HTERT RPE-1 (cell line): Measurements from ENCODE around the gene EIPR1.
"Not testable (repeated sequence)": the region's sequence is repeated elsewhere in the genome, so short reads cannot be mapped to it uniquely, and the experiment has no call there.

Source experiments
- in situ Hi-C: fragments of 300-500 bp; cut with MboI; formaldehyde crosslinking; loops from 4 replicates; pipeline ENCODE4 v1.14.3; 2020; ENCODE audit warnings: low sequenced_read_pairs

Gene EIPR1

DNA sequence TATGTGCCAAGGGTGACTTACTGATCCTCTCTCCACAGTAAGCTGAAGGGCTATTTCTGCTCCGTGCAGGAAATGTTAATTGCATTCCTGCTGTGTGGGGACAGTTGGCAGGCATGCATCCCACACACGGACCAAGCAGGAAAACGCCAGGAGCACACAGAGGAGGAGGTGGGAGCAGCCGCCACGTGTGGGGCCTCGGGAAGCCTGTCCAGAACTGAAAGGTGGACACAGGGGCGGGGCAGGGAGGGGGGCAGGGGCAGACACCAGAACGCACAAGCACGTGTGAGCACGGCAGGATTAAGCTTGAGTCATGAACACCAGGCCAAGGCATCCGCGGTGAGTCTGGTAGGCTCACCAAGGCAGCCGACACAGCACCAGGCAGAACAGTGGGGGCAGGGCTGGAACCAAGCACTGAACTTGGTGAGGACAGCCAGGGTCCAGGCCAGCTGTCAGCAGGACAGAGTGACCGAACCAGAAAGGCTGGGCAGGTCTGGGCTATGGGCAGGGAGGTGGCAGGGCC, 177.1 kb downstream of the EIPR1 start:
- in situ Hi-C loops, result no loop called here

DNA sequence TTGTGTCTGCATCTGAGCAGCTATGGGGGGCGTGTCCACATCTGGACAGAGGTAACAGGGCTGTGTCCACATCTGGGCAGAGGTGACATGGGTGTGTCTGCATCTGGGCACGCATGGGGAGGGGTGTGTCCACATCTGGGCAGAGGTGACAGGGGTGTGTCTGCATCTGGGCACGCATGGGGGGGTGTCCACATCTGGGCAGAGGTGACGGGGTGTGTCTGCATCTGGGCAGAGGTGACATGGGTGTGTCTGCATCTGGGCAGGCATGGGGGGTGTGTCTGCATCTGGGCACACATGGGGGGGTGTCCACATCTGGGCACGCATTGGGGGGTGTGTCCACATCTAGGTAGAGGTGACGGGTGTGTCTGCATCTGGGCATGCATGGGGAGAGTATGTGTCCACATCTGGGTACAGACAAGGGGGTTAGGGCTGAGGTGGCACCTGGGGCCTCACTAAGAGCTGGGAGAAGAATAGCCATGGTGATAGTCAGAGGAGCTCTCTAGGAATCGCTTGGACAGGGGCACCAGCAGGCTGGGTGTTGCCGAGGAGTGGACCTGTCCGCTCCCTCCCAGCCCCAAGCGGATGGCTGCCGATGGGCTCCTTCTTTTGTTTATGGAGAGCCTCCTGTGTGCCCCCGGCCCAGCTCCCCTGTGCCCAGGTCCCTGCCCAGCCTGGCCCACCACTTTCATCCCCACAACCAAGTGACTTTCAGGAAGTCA, 177.8 kb downstream of the EIPR1 start:
- in situ Hi-C loops, result no loop called here

DNA sequence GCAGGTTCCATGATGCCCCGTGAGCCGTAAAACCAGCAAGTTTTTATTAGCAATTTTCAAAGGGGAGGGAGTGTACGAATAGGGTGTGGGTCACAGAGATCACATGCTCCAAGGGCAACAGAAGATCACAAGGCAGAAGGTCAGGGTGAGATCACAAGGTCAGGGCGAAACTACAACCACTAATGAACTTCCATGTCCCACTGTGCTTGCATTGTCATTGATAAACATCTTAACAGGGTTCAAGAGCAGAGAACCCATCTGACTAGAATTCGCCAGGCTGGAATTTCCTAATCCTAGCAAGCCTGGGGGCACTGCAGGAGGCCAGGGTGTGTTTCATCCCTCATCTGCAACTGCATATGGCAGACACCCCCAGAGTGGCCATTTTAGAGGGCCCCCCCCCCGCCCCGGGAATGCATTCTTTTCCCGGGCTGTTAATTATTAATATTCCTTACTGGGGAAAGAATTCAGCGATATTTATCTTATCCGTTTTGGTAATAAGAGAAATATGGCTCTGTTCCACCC, 178.9 kb downstream of the EIPR1 start:
- in situ Hi-C loops, result not testable (repeated sequence)

DNA sequence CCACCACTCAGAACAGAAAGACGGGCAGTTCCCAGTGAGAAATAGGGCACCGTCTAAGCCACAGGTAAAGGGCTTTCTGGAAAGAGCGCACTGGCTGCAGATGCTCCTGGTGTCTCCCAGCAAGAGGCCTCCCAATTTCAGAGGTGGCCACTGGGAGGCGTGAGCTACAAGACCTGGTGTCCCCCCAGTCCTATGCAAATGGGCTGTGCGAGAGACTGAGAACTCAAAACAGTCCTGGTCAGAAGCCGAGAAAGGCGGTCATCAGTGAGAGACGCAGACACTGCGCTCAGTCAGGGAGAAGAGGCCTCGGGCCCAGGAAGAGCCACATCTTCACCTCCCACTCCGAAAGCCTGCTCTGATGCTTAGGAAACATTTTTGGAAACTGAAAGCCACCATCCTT, 179.5 kb downstream of the EIPR1 start:
- in situ Hi-C loops, result no loop called here

DNA sequence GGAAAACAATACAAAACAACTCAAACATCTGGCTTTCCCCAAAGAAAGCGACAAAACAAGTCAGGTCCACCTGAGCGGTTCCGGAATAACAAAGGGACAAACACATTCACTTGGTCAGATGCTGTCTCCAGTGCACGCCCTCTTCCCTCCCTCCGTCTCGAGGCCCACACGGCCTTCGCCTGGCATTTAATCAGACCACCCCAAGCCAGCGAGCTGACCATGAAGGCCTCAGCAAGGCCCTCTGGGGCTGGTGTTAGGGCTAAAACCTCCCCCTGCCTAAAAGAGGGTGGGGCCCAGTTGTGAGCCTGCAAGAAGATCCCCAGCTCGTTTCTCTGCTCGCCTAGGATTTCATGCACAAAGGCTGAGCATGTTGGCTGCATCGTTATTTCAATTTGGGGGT, 180.3 kb downstream of the EIPR1 start:
- in situ Hi-C loops, result no loop called here

GRCh38 chr2:3196716-3197115, 180.9 kb downstream of the EIPR1 start:
- in situ Hi-C loops, result no loop called here

DNA sequence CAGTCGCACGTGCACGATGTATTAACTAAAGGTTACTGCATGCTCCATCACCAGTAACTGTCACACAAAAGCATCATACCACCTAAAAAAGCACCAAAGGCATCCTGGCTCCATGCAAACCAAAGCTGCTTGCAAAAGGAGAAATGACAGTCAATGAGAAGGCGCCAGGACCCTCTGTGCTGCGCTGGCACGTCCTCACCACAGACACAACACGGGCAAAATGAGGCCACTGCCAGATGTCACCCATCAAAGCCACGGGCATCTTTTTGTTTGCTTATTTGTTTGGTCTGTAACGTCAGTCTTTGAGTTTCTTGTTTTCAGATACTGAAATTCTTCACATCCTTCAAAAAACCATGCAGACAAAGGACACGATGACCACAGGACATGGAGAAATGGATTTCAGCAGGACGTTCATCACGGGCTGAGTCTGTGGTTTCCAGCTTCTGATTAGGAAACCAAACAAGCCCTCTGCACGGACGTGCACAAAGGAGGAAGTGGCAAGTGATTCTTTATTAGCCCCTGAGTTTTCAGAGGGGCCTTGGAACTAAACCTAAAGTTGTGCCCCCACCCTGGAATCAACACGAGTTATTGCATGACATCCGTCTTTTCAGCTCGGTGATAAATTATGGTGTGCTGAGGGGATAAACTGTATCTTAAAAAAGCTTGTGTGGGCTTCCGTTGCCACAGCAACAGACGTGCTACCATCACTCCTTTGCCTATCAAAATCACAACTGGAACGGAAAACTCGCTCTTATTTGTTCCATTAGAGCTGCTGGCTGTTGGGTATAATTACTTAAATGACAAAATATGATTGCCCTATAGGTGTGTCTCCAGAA, 181.8 kb downstream of the EIPR1 start:
- in situ Hi-C loops, result no loop called here

DNA sequence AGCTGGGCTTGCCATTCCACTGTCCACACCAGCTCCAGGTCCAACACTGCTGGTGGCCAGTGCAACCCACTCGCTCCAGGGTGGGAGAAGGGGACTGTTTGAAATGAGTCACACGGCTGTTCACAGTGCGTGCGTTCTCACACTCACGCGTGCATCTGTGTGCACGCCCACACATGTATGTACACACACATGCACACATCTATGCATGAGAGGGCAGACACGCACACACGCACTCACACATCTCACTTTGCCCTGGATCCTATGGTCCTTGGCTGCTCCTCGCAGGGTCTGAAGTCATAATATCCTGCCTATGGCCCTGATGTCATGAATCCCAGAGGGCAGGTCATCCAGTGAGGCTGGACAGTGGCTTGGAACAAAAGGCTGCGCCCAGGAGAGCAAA, 182.8 kb downstream of the EIPR1 start:
- in situ Hi-C loops, result no loop called here

DNA sequence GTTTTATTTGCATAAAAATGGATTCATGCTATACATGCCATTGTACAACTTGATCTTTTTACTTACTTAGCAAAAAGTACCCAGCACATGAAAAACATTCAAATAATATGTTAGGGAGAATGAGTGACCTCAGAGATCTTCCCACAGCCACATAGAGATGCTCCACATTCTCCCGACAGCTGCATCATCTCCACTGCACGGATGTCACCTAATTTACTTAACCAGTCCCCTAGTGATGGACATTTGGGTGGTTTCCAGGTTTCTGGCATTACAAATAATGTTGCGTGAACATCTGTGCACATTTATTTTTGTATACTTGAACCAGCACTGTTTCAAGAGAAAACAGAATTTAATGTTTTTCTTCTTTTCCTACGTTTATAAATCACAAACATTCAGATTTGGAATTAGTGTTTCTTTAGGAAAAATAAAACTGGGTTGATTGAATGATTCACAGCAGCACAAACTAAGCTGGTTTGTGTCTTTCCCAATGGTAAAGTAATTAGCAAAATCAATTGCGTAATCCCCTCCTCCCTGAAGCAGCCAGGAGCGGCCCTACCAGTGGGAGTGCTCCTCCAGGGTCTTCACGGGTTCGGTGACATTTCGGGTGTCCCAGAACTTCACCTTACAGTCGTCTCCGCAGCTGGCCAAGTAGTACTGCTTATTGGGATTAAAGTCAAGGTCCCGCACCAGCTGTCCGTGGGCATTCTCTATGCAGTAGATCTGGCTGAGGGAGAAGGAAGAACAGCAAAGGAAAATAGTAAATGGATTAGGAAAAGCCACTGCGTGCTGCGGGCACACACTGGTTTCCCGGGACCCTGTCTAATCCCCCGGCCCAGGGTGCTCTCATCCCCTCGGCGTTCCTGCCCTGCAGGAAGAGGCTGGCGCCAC, 183.9 kb downstream of the EIPR1 start:
- in situ Hi-C loops, result no loop called here

- in situ Hi-C loops, result no loop called here
Observed at GRCh38 chr2:3192920-3193319, 184.7 kb downstream of the EIPR1 start.

GRCh38 chr2:3192281-3192818, 185.3 kb downstream of the EIPR1 start:
- in situ Hi-C loops, result no loop called here

DNA sequence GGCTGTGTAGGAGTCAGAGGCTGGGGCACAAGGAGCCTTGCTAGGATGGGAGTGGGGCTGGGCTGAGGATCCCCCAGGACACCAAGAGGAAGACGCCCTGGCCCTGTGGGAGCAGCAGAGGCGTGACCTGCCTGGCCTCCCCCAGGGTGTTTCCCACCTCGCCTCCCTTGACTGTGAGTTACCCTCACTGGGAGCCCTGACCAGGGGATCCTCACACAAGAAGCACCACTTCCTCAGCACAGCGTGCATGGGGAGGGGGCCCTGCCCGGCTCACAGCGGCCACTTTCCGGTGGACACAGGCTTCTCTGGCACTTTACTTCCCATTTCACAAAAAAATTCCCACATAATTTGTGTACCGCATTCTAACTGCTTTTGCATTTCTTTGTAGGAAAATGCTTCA, 187.7 kb downstream of the EIPR1 start:
- in situ Hi-C loops, result no loop called here

DNA sequence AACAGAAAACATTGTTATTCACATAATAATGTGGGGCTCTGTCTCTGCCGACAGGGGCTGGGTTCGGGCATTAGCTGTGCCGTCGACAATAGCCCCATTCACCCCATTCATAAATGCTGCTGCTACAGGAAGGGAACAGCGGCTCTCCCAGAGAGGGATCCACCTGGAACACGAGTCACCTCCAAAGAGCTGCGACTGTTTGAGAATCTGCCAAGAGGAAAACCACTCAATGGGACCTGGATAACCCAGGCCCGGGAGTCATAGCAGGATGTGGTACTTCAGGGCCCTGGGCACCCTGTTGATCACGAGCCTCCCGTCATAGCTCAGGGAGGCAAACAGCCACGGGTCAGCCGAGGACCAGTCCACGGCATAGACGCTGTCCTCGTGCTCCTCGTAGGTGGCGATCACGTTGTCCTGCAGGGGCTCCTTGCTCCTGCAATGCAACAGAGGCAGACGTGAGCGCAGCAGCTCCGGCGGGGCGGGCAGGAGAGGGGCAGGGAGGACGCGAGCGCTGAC, 188.5 kb downstream of the EIPR1 start:
- in situ Hi-C loops, result no loop called here

GRCh38 chr2:3188405-3188946, 189.1 kb downstream of the EIPR1 start:
- in situ Hi-C loops, result no loop called here

GRCh38 chr2:3187467-3187866, 190.2 kb downstream of the EIPR1 start:
- in situ Hi-C loops, result no loop called here

- in situ Hi-C loops, result no loop called here
Observed at GRCh38 chr2:3186766-3187165, 190.9 kb downstream of the EIPR1 start.

DNA sequence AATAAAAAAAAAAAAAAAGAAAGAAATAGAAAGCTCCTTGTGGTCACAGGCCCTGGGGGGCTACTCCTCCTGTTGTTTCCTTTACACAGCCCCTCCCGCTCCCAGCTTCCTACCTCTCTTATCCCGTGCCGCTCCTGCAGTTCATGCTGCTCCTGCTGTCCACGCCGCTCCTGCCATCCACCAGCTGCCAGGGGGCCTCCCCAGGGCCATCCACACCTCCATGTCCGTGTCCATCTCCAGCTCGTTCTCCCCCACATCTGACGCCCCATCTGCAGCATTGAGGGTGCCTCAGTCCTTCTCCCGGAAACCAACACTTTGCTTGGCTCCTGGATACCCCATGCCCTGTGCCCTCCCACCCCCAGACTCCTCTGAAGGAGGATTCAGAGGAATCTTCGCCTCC, 191.7 kb downstream of the EIPR1 start:
- in situ Hi-C loops, result no loop called here

DNA sequence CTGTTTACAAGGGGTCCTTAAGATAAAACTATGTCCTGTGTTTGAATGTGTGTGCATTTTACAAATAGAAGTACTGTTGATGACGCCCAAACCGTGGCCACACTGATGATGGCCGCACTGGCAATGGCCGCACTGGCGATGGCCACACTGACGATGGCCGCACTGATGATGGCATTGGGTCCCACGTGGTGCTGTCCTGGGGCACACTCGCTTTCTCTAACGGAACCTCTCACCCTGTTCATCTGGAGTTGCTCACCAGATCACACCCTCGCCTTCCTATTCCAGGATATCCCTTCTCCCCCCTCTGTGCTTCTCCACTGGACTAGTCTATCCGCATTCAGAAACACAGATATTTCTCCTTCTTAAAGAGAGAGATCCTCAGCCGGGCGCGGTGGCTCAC, 192.4 kb downstream of the EIPR1 start:
- in situ Hi-C loops, result no loop called here

- in situ Hi-C loops, result no loop called here
Observed at GRCh38 chr2:3184167-3184566, 193.5 kb downstream of the EIPR1 start.

DNA sequence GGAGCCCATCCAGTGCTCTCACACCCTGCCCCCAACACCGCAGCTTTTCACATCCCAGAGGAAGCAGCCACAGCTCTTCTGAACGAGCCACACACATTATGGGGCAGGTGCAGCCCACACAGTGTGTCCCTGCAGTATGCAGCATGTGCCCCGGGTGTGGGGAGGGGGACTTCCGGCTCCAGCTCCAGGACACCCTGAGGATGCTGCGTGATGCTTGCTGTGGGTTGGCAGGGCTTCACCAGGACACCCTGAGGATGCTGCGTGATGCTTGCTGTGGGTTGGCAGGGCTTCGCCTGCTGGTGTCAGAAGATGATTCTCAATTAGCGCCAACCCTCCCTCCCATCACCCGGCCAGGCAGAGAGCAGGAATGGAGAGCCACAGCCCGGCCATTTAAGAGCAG, 193.9 kb downstream of the EIPR1 start:
- in situ Hi-C loops, result no loop called here
